ENCODE results near the gene DCST1. TPM values are rescaled to one million over a fixed set of nuclear protein-coding genes. Genes with fewer than 3 reads are reported as not detected.

The DCST1 gene
- total and polyA plus RNA-seq, 2 of the 8 experiments (the other 6 are each of a cell fraction or from before 2014, with no cell fraction given): not detected

DNA sequence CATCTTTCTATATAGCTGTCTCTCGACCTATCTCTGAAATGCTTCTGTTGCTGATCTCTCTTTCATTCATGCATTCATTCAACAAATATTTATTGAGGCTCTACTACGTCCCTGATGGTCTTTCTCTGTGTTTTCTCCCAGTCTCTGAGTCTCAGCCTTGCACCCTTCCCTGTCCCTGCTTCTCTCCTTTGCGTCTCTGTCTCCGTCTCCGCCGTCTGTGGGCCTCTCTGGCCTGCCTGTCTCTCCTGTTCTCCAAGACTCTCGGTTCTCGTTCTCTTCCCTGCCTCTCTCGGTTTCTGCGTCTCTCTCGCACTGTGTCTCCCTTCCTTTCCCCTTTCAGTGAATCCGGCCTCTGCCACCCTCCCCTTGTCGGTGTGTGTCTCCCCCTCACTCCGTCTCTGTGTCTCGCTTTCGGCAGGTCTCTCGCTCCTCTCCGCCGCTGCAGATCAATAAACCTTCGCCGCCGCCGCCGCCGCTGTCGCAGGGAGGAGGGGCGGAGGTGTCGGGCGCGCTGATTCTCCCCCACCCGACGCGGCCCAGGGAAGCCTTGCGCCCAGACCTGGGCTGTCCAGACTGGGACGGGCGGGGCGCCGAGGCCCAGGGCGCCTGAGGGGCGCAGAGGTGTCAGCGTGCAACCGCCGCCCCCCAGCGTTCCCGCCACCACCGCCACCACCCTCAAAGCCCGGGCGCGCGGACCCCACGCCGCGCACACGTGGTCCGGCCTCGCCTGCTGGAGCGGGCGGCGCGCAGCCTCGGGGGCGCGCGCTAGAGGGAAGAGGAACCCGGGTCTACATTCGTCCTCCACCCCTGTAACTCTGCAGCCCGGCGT is 48.1 kb downstream of the DCST1 start (continued):
- peak; percentile 77 for TF ChIP-seq RNF2 (IDR thresholded peaks at IDR 0.05; ENCODE audit: borderline replicate concordance, low read depth, low read length, missing control alignments, poor library complexity, severe bottlenecking)
